GM04504 (cell line): Measurements from ENCODE around the gene PKM.

Experiments
- DNase-seq: peaks from one replicate; pipeline ENCODE4 v3.0.0-alpha.2; 2012; ENCODE audit warnings: low read depth

The PKM gene

DNA sequence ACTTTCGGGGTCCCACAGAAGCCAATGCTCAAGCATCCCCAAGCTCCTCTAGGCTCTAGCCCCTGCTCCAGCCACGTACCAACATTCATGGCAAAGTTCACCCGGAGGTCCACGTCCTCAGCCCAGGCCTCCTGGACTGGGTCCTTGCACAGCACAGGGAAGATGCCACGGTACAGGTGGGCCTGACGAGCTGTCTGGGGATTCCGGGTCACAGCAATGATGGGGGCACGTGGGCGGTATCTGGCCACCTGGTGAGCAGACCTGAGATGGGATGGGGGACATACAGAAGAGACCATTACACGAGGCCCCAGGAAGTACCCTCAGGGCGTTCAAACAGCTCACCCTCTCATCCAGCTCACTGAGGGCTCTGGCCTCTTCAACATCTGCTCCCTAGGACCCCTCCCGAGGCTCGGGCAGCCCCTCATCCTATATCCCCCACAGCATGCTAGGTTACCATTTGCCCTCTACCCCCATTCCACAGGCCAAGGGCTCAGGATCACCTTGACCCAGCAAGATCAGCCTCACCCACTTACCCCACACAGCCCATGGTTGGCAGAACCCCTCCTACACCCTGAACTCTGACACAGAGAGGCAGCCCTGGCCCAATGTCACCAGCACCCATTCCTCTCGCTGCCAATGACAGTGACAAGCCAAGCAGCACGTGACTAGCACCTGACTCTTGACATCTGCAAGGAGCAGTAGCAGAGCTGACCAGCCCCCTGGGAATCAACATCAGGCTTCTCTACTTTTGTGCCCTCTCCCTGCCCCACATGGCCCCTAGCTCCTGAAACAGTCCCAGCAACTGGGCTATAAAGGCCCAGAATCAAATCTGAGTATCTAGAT lies 30.4 kb downstream of the PKM start:
- DNase-seq: no peak

DNA sequence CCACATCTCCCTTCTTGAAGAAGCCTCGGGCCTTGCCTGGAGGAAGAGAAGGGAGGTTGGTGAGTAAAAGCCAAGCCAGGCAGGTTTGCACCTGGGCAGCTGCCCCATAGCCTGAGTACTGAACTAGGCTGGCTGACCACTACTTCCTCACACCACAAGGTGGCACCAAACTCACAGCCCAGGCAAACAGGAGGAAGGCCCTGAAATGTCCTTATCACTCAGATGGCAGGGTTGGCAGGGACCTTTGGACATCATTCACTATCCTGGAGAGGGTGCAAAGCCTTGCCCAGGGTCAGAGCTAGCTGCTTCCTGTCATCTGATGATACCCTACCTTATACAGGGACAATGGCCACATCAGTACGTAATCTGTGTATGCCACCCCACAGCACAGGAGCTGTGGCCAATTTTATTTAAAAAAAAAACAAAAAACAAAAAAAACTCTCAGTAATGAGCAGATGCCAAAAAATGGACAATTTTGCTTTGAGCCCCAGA lies 31.2 kb downstream of the PKM start:
- DNase-seq: peak; percentile 46

DNA sequence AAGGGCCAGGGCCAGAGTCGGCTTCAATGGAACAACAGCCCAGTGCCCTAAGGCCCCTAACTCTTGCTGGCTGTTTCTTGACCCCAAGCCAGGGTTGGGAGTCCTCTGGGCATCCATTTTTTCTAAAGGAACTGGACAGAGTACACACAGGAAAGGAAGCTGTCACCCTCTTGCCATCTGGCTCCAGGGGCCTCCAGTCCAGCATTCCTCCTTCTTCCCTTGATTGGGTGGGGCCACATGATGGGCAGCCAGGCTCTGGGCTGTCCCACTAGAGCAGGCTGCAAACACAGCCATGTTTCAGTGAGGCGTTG lies 31.8 kb downstream of the PKM start:
- DNase-seq: no peak

DNA sequence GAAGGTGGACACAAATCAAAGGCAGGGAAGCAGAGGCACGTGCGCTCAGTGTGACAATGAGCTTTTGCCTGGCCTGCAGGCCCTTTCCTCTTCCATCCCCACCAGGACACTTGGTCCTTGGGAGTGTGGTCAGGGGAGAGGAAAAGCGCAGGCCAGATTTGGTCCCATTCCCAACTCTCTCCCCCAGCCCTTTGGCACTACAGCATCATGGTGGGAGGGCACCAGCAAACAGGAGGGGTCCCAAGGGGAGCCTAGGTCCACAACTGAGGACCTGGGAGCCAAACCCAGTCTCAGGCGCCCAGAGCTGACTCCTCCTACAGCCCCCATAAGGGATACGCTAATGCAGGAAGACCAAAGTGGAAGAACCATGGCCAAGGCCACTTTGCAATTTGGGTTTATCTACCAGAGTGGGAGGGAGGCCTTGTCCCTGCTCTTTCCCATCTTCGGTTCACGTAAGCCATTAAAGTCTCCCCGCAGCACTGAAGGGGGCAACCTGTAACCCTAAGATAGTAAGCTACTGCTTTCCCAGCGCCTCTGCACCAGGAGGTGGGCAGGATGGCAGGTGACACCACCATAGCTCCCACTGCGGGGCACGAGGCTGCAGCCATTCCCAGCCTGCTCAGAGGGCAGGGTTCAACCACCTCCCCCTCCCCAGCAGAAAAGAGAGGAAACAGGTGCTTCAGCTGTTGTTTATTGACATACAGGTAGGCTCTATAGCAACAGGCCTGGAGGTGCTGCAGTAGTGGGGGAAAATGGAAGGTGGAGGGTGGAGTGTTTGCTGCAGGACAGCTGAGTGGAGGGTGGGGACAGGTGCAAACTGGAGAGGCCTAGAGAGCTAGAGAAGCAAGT lies 32.4 kb downstream of the PKM start:
- no peak for DNase-seq

DNA sequence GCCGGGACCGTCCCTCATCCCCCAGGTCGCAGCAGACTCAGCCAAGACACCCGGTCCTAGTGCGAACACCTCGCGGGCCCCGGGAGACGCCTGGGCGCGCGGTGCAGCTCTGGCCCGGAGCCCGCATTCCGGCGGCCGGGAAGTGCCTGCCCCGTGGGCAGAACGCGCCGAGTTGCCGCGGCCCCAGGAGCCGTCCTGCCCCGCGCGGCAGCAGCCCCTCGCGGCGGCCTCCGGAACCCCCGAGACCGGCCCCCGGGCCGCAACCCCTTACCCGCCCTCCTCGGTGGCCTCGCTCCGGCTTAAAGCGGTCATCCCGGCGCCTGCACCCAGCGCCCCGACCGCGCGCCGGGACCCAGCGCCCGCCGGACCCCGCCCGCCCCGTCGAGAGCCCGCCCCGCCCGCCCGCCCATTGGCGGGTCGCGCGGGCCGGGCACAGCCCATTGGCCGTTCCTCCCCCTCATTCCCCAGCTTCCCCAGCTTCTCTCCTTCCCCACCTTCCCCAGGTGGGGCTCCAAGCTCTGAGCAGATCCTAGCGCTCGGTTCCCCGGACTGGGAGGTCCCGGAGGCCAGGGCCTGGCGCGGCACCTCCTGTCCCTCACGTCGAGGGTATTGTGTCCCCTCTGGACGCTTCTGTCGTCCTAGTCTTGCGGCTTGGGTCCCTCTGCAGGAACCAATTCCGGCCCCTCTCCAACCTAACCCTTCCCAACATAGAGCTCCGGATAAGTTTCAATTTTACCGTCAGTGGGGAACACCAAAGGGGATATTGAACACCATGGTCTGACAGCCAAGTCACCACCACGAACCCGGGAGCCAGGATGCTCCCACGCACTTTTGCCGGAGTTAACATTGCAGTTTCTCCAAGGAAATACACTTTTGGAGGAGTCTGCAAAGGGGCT lies 33.3 kb downstream of the PKM start, which contains the start of gene GRAMD2A:
TSS of gene GRAMD2A (minus strand) at position 328 of the 896 bp plus-strand sequence.
- DNase-seq: no peak

DNA sequence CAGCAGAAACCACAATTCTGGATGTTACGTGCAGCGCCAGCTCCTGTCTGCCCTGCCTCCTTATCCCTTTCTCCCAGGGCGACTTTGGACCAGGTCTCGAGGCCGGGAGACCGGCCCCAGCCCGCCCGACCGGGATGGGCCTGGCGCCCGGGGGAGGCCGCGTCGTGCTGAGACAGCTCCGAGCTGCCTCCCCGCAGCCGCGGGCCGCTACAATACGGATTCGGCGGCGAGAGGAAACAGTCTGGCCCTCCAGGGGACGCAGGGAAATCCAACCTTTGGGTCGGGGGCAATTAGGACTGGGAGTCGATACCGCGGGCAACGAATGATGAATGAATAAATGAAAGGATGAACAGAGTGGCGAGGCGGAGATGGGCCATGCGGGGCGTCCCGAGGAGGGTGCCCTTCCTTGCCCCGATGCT lies 33.9 kb downstream of the PKM start:
- DNase-seq: no peak

DNA sequence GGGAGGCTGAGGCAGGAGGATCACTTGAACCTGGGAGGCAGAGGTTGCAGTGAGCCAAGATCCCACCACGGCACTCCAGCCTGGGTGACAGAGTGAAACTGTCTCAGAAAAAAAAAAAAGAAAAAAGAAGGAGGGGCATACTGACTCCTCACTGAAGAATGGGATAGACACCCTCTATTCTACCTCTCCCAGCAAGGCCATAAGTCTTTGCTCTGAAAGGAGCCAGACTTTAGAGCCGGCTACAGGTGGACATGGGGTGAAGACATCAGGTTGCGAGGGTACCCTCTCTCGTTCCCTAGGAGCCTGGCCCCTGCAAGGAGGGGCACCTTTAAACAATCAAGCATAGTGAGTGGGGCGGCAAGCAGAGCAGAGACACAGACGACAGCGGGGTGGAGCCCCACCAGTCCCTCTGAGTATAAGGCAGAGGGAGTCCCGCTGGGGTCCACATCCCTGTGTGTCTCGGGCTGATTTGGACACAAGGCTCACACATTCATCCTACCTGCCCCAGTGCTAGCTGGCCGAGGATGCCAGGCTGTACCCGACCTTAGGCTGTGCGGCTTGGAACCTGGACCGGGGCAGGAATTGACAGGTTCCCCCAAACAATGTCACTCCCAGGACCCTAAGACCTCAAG lies 34.5 kb downstream of the PKM start:
- DNase-seq: no peak

DNA sequence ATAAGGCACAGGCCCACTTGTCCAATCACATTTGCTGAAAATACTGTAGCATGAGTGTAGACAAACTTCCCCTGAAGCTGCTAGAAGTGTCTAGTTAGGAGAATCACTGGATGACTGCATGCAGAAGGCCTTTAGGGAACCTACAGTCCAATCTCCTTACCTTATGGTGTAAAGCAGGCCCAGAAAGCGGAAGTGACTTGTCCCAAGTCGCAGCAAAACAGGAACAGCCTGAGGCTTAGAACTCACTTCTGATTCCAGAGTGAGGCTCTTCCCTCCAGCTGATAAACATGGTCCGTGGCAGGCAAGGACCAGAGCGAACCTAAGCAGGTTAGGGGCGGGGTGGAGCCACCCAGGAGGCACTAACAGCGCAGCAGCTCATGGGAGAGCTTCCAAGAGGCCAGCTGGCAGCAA lies 35.9 kb downstream of the PKM start:
- no peak for DNase-seq

DNA sequence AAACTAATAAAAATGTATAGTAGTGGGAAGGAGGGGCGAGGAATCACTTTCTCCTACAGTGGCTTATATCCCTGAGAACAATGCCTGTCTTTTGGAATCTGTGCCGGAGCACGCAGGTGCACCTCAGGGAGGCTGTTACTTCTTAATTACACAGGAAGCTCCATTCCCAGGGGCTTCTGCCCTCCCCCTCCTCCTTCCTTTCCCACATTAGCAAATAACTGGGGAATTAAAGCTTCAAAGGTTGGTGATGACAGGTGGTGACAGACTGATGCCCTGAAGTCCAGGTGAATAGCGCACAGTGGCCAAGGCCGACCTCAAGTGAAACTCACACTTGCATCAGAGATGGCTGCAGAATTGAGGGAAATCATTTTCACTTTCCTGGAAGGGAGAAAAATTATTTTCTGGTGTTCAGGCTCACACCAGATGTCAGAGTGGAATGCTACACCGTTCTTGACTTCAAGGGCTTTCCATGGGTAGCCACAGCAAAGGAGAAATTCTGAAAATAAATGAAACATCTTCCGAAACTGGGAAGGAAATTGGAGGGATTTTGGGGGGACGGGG lies 37.1 kb downstream of the PKM start:
- no peak for DNase-seq

DNA sequence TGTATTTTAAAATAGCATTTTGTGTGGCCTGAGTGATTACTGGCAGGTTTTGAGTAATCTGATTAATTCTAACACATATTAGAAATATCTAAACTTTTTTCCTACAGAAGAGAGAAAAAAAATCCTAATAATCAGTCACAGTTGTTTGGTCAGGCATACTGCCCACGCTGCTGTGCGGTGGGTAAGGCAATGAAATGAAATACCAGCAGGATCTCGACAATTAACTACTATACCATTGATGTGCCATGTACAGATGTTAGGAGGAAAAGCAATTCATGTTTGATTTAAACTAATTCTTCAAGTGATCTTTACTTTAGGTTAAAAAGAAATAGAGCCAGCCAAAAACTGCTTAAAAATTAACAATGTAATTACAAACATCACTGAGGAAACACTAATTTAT lies 38.6 kb downstream of the PKM start:
- DNase-seq: no peak

DNA sequence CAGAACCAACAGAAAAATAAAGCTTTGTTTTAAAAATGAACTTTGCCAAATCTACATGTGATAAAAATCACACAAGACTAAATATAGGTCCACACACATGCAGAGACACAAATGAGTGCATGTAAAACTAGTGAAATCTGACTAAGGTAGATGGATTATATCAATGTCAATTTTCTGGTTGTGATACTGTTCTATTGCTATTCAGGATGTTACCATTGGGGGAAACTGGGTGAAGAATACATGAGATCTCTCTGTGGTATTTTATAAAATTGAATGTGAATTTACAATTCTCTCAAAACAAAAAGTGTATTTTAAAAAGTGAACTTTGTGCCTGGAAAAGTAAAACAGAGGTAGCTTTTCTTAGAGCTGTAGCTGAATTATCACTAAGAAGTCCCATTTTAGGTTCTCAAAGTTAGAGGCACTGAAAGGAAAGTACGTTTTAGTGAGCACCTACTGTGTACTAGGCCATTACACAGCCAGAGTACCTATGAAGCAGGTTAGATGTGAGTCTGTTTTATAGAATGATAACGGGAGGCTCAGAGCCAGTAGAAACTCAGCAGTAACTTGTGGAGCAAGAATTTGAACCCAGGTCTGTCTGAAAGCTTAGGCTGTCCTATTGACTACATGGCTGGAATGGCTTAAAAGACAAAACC lies 41.6 kb downstream of the PKM start:
- DNase-seq: no peak

DNA sequence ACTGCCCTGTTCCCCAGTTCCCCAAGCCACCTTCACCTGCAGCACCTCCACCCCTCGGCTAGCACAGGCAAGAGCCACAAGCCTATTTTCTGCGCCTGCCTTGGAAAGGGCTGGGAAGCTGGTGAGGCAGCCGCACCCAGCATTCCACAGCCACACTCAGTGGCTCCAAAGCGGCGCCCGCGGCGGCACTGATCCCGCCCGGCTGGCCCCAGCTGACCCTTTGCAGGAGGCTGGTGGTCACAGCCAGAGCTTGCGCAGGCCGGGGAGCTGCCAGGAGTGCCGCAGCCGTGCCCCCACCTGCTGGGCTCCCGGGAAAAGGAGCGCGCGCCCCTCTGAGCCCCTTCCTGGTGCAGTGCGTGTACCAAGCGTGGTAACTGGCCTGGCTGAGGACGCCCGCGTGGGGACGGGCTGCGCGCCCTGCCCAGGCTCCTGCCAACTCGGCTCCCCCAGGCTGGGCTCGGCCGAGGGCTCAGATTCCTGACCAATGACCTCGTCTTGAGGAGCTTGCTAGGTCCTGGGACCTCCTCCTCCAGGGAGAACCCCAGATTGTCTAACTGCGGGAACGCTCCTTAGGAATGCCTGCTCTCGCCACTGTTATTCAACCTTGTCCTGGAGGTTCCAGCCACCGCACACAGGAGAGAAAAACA lies 46.7 kb downstream of the PKM start:
- no peak for DNase-seq

DNA sequence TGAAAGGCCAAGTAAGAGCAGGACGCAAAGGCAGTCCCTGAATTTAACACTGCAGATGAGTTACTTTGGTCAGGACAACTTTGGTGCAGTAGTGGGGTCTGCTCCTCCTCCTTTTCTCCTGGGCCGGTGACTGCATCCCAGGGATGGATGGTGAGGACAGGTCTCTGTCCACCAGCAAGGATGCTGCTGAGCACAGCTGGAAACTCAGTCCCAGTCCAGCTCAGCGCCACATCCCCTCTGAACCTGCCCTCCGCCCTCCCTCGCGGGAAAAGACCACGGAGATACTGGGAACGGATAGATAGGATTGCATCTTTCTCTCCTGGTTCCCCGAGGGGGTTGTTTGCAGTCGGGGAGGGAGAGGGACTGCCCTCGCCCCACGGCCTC lies 47.2 kb downstream of the PKM start:
- DNase-seq: no peak

DNA sequence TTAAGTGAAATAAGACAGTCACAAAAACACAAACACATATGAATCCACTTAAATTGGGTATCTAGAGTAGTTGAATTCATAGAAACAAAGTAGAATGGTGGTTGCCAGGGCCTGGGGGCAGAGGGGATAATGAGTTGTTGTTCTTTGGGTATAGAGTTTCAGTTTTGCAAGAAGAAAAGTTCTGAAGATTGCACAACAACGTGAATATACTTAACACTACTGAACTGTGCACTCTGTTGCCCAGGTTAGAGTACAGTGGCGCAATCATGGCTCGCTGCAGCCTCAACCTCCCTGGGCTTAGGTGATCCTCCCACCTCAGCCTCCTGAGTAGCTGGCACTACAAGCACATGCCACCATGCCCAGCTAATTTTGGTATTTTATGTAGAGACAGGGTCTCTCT lies 48.3 kb downstream of the PKM start:
- no peak for DNase-seq

DNA sequence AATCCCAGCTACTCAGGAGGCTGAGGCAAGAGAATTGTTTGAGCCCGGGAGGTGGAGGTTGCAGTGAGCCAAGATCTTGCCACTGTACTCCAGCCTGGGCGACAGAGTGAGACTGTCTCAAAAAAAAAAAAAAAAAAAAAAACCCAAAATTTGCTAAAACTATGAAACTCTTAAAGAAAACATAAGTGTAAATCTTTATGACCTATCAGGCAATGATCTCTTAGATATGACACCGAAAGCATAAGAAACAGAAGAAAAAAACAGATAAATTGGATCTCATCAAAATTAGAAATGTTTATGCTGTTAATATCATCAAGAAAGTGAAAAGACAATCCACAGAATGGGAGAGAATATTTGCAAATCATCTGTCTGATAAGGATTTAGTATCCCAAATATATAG lies 48.7 kb downstream of the PKM start:
- no peak for DNase-seq

DNA sequence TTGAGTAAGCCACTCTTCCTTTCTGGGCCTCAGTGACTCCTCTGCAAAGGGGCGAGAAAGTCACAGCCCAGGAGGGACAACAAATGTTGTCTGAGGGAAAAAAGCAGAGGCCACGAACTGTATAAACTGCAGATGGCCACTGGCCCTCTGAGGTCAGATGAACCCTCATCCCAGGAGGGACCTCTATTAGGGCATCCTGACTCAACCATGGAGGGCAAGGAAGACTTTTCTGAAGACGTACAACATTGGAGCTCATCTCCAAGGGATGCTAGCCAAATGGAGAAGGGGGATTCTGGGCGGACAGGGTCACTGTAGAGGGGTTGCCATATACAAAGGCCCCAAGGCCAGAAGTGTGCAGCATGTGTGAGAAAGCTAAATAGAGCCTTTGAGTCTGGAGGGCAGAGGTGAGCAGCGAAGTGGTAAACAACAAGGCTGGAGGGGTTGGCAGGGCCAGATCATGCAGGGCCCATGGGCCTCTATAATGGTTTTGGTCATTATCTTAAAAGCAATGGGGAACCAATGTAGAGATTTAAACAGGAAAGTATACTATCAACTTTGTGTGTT lies 50.1 kb downstream of the PKM start:
- no peak for DNase-seq

DNA sequence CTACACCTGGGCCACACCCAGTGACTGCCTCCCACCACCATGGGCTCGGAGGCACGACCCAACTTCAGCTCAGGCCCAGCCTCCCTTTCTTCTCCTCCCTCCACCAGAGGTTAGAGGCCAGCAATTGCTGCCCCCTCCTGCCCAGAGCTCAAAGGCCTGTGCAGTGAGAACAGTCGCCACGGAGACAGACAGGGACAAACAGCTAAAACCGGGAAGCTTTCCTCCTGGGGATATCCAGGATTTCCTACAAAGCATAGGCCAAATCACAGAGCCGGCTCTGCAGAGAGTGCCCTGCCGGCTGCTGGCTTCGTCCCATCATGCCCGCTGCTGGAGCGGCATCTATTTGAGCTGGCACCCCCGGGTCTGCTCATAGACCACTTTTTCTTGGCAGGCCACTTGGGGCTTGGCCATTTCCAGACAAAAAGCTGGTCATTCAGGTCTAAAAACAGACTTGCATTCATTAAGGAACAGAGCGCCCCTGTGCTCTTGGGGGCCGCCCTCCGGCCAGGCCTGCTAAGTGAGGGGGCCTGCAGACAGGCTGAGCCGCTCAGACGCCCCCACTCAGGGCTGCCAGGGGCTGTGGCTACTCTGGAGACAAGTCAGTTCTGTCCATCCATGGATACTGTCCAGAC lies 50.9 kb downstream of the PKM start:
- DNase-seq: no peak

DNA sequence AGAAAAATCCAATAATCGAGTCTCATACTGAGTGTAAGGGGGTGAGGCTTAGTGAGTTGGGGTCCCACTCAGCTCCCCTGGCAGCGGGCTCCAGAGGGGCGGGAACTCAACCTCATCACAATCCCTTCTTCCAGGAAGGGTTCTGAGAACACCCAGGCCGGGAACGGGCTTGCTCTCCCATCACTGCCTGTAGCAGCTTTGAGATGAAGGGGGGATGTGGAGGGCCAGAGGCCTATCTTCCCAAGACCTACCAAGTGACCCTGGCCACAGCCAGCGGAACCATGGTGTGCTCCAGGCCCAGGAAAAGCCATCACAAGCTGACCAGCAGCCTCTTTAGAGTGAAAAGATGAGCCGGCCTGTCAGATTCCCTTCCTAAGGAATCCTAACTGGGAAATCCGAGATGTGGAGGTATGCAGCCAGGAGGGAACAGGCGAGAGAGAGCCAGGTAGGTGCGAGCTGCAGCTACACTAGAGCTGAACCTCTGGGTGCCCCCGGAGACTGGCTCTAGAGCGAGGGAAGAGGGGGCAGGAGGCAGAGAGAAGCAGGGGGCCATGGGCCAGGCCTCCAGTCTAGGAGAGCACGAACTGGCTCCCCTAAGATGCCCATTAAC lies 51.9 kb downstream of the PKM start:
- no peak for DNase-seq

DNA sequence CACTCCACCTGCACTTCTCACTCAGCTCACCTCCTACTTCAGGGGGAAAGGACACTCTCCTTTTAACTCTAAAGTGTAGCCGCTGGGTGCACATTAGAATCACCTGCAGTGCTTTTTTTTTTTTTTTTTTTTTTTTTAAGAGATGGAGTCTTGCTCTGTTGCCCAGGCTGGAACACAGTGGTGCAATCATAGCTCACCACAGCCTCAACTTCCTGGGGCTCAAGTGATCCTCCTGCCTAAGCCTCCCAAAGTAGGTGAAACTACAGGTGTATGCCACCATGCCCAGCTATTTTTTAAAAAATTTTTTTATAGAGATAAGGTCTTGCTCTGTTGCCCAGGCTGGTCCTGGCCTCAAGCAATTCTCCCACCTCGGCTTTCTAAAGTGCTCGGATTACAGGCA lies 54.2 kb downstream of the PKM start:
- DNase-seq: no peak
